TTC549 (cell line): Measurements from ENCODE around the gene NUDT16L1.
A peak's percentile ranks its signal among the peaks of the same experiment; 100 is the strongest.
"Not testable (repeated sequence)": the region's sequence is repeated elsewhere in the genome, so short reads cannot be mapped to it uniquely, and the experiment has no call there.

Experiments
- FAIRE-seq: peaks from 2 replicates; lab custom pipeline; 2012; peaks lifted over from hg19 to GRCh38; lab: Jason Lieb, UNC

The NUDT16L1 gene

GRCh38 chr16:4724661-4725270 is 31.4 kb downstream of the NUDT16L1 start:
- no peak for FAIRE-seq

- FAIRE-seq, result no peak
These were observed 33.3 kb downstream of the NUDT16L1 start for GRCh38 chr16:4726616-4727015.

- no peak for FAIRE-seq
These were observed 35.3 kb downstream of the NUDT16L1 start for GRCh38 chr16:4728676-4729075.

GRCh38 chr16:4729876-4730275 is 36.5 kb downstream of the NUDT16L1 start:
- no peak for FAIRE-seq

GRCh38 chr16:4733211-4733742 is 39.9 kb downstream of the NUDT16L1 start:
- no peak for FAIRE-seq

- no peak for FAIRE-seq
These were observed 40.3 kb downstream of the NUDT16L1 start for GRCh38 chr16:4733747-4734062.

- FAIRE-seq, result peak; percentile 40
These were observed 40.8 kb downstream of the NUDT16L1 start, which contains the start of the genes ANKS3 and DNAAF8 for GRCh38 chr16:4734063-4734729. Gene ANKS3 (minus strand): TSS chr16:4734271. CDS start chr16:4730149, 4,122 bp downstream. Gene DNAAF8 (plus strand): TSS chr16:4734537. CDS start chr16:4736515, 1,978 bp downstream.

GRCh38 chr16:4734730-4735535 is 41.6 kb downstream of the NUDT16L1 start:
- no peak for FAIRE-seq

GRCh38 chr16:4736546-4736945 is 43.2 kb downstream of the NUDT16L1 start:
- FAIRE-seq, result no peak

- no peak for FAIRE-seq
These were observed 44.2 kb downstream of the NUDT16L1 start for GRCh38 chr16:4737545-4737944.

GRCh38 chr16:4738370-4738769 is 45.0 kb downstream of the NUDT16L1 start:
- FAIRE-seq, result not testable (repeated sequence)

- no peak for FAIRE-seq
These were observed 50.0 kb downstream of the NUDT16L1 start for GRCh38 chr16:4743226-4743878.

GRCh38 chr16:4744555-4745273 is 51.4 kb downstream of the NUDT16L1 start:
- FAIRE-seq, result no peak

- no peak for FAIRE-seq
These were observed 51.9 kb downstream of the NUDT16L1 start for GRCh38 chr16:4745274-4745569.
